Ishikawa (cell line): Measurements from ENCODE around the gene NTM.

Experiments used
- CEBPB ChIP-seq: IDR thresholded peaks from 2 replicates; pipeline ENCODE4 v1.6.1; 2012
- CREB1 ChIP-seq: IDR thresholded peaks from 2 replicates; pipeline ENCODE4 v1.6.1; 2012; ENCODE audit warnings: low read depth
- EGR1 ChIP-seq: IDR thresholded peaks from 2 replicates; pipeline ENCODE4 v1.6.1; 2012
- EP300 ChIP-seq: IDR thresholded peaks from 2 replicates; pipeline ENCODE4 v1.6.1; 2012; ENCODE audit warnings: borderline replicate concordance
- FOXM1 ChIP-seq: IDR thresholded peaks from 2 replicates; pipeline ENCODE4 v1.6.1; 2012; ENCODE audit warnings: low read depth, borderline replicate concordance
- NFIC ChIP-seq: IDR thresholded peaks from 2 replicates; pipeline ENCODE4 v1.6.1; 2012
- RAD21 ChIP-seq: IDR thresholded peaks from 2 replicates; pipeline ENCODE4 v1.6.1; 2012; ENCODE audit warnings: low read depth
- TAF1 ChIP-seq: IDR thresholded peaks from 2 replicates; pipeline ENCODE4 v1.6.1; 2012; ENCODE audit warnings: low read depth, mild to moderate bottlenecking
- TCF12 ChIP-seq: IDR thresholded peaks from 2 replicates; pipeline ENCODE4 v1.6.1; 2012; ENCODE audit warnings: low read depth
- TEAD4 ChIP-seq: IDR thresholded peaks from 2 replicates; pipeline ENCODE4 v1.6.1; 2012
- USF1 ChIP-seq: IDR thresholded peaks from 2 replicates; pipeline ENCODE4 v1.6.1; 2012
- YY1 ChIP-seq: IDR thresholded peaks from 2 replicates; pipeline ENCODE4 v1.6.1; 2012; ENCODE audit warnings: low read depth
- ZBTB7A ChIP-seq: IDR thresholded peaks from 2 replicates; pipeline ENCODE4 v1.6.1; 2012; ENCODE audit warnings: low read depth
- TF ChIP-seq, protein P1 (sequence below): IDR thresholded peaks from 2 replicates; pipeline ENCODE4 v1.6.1; 2012; ENCODE audit warnings: low read depth, mild to moderate bottlenecking
- TF ChIP-seq, protein P2 (sequence below): IDR thresholded peaks from 2 replicates; pipeline ENCODE4 v1.6.1; 2012

NTM gene

DNA sequence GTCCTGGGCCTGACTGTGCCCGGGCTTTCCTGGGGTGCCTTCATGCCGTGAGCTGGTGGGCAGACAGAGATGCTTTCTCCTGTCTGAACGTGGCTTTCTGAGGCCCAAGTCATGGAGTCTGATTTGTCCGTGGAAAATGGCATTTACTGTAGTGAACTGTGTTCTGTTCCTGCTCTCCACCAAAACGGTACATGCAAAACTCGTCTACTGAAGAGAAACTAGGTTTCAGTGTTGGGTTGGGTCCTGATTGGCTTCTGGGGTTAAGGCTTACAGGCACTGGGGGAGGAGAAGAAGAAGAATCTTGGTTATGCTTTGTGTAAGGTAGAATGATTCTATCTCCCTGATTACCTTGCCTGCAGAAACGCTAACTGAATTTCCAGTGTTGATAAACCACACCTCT, 541.7 kb downstream of the NTM start:
- TF ChIP-seq FOXM1 (no peak), USF1 (no peak), TCF12 (no peak), ZBTB7A (no peak), NFIC (no peak), CREB1 (no peak), TEAD4 (no peak), YY1 (no peak), CEBPB (no peak), TAF1 (no peak), EP300 (no peak), RAD21 (no peak), EGR1 (no peak)
- TF ChIP-seq, protein P1, sequence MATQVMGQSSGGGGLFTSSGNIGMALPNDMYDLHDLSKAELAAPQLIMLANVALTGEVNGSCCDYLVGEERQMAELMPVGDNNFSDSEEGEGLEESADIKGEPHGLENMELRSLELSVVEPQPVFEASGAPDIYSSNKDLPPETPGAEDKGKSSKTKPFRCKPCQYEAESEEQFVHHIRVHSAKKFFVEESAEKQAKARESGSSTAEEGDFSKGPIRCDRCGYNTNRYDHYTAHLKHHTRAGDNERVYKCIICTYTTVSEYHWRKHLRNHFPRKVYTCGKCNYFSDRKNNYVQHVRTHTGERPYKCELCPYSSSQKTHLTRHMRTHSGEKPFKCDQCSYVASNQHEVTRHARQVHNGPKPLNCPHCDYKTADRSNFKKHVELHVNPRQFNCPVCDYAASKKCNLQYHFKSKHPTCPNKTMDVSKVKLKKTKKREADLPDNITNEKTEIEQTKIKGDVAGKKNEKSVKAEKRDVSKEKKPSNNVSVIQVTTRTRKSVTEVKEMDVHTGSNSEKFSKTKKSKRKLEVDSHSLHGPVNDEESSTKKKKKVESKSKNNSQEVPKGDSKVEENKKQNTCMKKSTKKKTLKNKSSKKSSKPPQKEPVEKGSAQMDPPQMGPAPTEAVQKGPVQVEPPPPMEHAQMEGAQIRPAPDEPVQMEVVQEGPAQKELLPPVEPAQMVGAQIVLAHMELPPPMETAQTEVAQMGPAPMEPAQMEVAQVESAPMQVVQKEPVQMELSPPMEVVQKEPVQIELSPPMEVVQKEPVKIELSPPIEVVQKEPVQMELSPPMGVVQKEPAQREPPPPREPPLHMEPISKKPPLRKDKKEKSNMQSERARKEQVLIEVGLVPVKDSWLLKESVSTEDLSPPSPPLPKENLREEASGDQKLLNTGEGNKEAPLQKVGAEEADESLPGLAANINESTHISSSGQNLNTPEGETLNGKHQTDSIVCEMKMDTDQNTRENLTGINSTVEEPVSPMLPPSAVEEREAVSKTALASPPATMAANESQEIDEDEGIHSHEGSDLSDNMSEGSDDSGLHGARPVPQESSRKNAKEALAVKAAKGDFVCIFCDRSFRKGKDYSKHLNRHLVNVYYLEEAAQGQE = no peak
- TF ChIP-seq, protein P2, sequence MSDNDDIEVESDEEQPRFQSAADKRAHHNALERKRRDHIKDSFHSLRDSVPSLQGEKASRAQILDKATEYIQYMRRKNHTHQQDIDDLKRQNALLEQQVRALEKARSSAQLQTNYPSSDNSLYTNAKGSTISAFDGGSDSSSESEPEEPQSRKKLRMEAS = no peak

DNA sequence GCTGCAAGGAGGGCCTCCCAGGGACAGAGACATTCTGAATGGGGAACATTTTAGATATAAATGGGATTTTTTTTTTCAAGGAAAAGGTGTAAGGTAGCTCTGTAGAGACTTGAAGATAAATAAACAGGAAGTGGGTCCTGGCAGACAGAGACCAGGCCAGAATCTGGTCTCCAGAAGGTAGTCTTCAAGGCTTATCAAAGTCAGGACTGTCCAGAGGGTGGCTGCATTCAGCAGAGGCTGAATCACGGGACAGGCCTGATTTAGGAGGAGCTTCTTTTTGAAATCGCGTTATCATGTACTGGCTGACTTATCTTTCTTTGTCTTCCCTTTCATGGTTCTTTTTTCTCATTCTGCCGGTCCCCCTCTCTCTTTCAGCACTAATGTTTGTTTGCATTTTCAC, 542.9 kb downstream of the NTM start:
- TF ChIP-seq ZBTB7A (no peak), CEBPB (no peak), FOXM1 (no peak), NFIC (no peak), USF1 (no peak), TAF1 (no peak), RAD21 (no peak), EGR1 (no peak), CREB1 (no peak), TEAD4 (no peak), EP300 (no peak), TCF12 (no peak), YY1 (no peak)
- TF ChIP-seq, protein P2 = no peak
- TF ChIP-seq, protein P1 = no peak

DNA sequence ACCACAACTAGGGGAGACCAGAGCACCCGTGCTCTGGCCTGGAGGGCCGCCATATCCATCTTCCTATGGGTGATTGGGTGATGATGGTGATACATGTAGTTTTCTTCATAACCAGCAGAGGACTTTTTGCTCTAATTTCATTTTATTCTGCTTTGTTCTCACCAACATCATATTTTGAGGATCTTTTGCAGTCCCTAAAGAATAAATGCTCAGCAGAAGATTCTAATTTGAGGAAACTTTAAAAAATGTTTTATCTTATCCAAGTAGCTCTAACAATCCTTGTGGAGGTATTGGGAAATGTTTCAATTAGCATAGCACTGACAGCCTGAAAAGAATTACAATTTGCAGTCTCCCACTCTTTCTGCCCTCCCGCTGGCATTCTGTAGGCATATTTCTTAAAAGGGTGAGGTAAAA, 544.0 kb downstream of the NTM start:
- TF ChIP-seq YY1 (no peak), FOXM1 (no peak), RAD21 (no peak)
- TF ChIP-seq, protein P1 = no peak

- TF ChIP-seq EGR1 (no peak), CREB1 (no peak), TEAD4 (no peak), TAF1 (no peak), FOXM1 (no peak)
These were observed 546.2 kb downstream of the NTM start for GRCh38 chr11:131916638-131917037.
